HG02571 (cell line): Measurements from ENCODE around the gene ZNF547.

ENCODE experiments used
- ATAC-seq: cut with Tn5 transposase; IDR thresholded peaks from one replicate; pipeline ENCODE4 v1.9.1; 2021; ENCODE audit warnings: mild to moderate bottlenecking, moderate library complexity; ENCODE audit not compliant: unreplicated experiment

ZNF547 gene

DNA sequence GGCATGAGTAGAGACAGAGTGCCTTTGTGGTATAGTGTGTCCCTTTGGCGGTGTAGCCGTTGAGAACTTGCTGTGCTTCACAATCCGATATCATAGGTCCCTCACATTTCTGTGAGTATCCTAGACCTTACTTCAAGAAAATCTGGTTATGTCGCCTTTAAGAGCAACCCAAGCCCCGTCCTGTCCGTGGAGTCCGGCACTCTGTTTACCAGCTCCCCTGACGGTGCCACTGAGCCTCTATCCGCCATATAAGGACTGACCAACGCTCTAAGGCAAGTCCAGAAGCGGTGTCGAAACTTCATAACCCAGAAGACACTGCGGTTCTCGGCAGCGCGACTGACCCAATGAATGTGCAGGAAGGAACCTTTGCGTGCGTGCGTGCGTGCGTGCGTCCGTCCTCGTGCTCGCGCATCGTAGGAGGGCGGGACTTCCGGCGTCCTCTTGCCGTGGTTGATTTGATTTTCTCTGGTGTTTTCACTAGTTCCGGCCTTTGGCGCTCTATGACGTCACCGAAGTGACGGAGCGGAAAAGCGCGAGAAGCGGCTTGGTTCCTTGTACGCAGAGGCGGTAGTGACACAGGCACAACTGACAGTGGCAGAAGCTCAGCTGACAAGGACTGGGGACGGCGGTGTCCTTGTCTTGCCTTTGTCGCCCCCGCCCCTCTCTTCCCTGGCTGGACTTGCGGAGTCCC, at the start of gene ZNF547, which contains the start of gene TRAPPC2B:
ZNF547 (plus strand) TSS at position 555 of the 691 bp plus-strand sequence. CDS start 5,005 bp downstream, outside the sequence.
TRAPPC2B (plus strand) TSS at position 555 of the 691 bp plus-strand sequence. CDS start 1,283 bp downstream, outside the sequence.
- peak; percentile 96 for ATAC-seq

DNA sequence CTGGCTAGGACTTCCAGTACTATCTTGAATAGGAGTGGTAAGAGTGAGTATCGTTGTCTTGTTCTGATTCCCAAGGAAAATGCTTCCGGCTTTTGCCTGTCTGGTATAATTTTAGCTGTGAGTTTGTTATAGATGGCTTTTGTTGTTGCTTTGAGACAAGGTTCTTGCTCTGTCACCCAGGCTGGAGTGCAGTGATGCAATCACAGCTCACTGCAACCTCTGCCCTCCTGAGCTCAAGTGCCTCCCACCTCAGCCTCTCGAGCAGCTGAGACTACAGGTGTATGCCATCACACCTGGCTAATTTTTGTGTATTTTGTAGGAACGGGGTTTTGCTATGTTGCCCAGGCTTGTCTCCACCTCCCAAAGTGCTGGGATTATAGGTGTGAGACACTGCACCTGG, 49.2 kb upstream of the ZNF547 start:
- no peak for ATAC-seq

DNA sequence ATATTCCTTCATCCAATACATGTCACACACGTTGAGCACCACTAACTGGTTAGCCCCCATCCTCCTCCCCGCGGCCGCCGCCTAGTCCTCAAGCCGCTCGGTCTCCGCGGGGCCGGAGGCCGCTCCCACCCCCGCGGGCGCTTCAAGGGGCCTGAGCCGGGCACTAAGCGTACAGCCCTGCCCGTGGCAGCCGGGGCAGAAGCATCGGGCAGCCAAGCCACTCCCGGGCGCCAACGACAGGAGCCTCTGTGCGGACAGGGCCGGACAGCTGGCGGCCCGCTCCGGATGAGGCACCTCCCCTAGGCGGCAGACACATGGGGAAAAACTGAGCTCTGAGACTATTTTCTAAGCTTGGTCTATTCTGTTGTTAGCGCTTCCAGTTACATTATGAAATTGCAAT, 45.8 kb upstream of the ZNF547 start:
- no peak for ATAC-seq

DNA sequence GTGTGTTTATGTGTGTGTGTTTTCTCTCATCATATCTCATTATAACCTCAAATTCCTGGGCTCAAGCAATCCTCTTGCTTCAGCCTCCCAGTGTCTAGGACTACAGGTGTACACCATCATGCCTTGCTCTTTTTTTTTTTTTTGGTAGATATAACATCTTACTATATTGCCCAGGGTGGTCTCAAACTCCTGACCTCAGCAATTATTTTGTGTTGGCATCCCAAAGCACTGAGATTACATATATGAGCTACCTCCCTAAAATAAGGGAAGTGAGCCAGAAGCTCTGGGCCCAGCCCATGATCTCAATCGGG, 43.5 kb upstream of the ZNF547 start:
- ATAC-seq: no peak

DNA sequence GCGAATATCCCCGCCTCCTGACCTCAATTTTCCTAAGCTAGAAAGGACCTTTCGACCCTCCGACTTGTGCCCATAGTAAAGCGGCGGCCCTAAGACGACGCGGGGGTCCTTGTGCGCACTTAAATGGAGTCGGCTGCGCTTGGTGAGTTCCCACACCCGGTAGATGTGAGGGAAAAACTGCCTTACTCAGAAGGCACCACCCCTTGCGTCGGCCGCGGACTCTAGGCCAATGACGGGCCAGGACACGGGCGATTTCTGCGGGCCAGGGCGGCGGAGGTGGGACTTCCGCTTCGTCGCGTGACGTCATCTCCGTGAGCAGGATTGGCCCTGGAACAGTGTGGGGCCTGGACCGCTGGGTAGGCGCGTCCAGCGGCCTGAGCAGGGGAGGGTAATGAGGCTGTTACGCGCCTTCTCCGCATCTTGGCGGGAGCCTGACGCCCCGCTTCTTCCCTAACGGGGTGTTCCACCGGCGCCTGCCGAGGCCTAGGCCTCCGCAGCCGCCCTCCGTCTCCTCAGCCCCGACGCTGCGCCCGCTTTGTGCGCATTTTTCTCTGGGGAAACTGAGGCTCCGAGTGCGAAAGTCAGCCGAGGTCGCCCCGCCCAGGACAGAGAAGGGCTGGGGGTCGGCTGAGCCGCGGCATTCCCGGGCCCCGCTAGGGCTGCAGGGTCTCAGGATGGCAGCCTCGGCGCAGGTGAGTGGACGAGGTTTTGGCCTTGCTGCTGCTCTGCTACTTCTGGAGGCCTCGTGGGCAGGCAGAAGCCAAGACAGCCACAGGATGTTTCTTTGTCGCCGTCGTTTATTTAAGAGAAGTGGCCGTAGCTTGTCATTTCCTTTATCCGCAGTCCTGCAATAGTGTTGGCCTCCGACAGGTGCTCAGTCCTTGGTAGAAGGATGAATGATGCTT, 42.9 kb upstream of the ZNF547 start, which contains the start of gene ZNF543:
ZNF543 (plus strand) TSS at position 293 of the 905 bp plus-strand sequence; CDS start at position 675, 382 bp downstream.
- peak; percentile 95 for ATAC-seq

DNA sequence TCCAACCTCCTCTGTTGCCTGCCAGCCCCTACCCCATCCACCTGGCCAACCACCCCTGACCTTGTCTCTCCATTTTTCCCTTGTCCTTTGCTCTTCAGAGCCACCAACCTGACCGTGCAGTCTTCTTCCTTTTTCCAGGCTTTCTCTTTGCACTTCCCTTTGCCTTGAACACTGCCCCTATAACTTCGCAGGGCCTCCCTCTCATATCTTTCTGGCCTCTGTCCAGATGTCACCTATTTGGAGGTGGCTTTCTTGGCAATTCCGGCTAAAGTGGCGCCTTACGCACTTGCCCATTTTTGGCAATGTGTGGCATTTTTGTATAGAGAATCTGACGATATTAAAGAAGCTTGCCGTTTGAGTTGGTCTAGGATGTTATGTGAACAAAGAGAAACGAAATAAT, 42.2 kb upstream of the ZNF547 start:
- ATAC-seq: peak; percentile 2

DNA sequence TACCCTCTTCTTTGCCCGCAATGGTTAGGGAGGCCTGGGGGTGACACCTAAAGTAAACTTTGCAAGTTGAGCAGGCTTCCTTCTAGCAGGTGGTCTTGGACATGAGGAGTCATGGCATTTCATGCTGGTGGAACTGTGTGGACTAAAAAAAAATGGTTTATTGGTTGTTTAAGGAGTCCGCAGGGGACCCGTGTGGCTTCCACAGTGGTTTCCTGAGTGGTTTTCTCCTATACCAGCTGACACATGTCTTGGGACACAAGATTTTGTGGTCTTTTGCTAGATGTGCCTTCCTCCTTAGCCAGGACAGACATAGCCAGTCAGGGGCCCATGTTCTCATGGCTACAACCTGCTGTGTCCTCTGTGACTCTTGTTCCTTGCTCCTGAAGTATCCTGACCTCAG, 41.6 kb upstream of the ZNF547 start:
- ATAC-seq: no peak

DNA sequence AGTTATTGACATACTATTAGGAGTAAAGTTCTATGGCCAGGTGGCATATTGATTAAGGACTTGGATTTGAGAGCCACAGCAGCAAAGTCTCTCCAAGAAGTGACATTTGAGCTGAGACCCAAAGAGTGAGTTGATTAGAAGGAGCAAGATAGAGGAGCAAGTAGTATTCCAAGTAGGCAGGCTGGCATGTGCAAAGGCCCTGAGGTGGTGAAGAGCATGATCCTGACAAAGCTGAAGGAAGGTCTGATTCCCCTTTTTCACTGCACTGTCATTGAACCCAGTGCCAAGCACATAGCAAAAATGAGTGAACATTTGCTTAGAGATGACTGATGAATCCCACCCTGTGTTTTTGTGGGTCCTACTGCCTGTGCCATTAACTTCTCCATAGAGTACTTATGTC, 38.4 kb upstream of the ZNF547 start:
- ATAC-seq: no peak

DNA sequence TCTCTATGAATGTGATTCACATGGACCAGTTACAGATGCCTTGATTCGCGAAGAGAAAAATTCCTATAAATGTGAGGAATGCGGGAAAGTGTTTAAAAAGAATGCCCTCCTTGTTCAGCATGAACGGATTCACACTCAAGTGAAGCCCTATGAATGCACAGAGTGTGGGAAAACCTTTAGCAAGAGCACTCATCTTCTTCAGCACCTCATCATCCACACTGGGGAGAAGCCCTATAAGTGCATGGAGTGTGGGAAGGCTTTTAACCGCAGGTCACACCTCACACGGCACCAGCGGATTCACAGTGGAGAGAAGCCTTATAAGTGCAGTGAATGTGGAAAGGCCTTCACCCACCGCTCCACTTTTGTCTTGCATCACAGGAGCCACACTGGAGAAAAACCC, 35.4 kb upstream of the ZNF547 start:
- no peak for ATAC-seq

DNA sequence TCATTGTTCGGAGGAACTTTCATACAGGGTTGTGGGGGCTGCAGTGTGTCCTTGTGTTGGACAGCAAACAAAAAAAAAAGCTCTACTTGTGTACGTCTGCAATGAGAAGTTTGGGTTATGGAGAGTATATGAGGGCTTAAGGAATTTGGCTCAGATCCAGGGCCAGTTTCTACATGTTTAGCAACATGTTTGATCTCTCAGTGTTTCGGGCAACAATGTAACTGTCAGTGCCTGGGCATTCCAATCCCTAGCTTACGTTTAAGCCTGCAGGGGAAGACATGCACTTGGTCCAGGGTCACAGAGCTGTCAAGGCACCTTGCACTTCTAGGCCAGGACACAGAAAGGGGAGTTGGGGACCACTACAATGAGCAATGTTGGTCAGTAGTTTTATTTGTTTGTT, 29.2 kb upstream of the ZNF547 start:
- ATAC-seq: no peak

DNA sequence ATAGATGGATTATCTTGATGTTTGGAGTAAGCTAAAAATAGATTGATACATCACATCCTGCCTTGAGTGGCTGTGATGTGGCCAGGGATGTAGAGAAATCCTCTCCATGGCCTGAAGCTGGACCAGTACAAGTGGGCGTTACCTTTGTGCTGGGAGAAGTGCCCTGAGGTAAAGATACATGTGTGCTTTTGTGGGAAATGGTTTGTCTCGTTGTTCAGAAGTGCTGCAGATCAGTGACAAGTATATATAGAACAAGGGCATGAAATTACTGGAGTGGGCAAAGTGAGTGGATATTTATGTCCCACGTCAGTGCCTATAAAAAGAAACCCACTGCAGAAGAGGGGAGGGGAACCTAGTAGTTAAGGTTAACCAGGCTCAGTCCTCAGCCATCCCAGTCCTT, 24.5 kb upstream of the ZNF547 start:
- ATAC-seq: no peak

DNA sequence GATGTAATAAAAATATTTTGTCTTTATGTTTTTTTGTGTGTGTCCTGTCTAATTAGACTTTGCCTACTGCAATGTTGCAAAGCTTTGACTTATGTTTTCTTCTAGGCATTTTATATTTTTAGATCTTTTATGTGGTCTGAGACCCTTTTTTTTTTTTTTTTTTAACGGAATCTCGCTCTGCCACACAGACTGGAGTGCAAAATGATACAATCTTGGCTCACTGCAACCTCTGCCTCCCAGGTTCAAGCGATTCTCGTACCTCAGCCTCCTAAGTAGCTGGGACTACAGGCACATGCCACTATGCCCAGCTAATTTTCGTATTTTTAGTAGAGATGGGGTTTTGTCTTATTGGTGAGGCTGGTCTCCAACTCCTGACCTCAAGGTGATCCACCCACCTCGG, 20.8 kb upstream of the ZNF547 start:
- no peak for ATAC-seq

DNA sequence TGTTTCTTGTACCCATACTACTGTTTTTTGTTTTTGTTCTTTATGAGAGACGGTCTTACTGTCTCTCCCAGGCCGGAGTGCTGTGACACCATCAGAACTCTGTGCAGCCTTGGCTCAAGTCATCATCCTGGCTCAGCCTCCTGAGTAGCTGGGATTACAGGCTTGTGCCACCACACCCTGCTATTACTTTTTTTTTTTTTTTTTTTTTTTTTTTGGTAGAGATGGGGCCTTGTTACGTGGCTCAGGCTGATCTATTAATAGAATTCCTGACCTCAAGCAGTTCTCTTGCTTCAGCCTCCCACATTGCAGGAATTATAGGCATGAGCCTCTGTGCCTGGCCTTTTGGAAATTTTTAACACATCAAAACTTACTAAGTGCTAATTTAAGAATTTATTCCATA, 15.2 kb upstream of the ZNF547 start:
- ATAC-seq: no peak

DNA sequence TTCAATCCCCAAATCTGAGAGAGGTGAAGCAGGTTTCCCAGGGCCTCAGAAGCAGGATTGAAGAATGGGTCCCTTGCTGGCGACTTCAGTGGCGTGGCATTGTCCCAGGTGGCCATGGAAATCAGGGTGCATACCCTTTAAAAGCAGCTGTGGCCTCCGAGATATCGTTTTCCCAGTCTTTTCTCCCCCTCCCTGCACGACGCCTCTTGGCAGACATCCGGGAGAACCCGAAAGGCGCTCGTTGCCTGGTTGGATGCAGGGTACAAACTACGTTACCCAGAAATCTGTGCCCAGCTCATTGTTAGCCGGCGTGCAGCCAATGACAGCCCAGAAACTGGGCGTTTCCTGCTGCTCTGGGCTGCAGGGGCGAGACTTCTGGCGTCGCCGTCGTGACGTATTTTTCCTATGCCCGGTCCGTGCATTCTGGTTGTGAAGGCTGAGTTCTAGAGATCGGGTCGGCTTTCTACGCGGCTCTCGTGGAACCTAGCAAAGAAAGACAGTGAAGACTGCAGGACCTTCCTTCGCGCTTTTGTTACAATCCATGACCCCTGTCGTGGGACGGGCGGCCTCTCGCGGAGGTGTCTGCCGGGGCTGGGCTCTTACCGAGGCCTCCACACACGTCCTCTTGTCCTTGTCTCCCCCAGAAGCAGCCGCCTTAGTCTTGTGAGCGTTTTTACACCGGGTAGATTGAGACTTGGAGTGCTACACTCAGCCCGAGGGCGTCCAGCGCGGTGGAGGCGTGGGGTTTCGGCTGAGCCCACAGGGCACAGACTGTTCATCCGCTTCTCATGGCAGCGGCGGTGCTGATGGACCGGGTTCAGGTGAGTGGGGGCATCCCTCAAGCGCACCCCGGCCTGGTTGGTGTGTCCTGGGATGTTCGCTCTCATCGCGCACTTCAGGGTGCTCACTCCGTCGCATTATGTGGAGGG, 12.2 kb upstream of the ZNF547 start, which contains the start of gene ZNF304:
ZNF304 (plus strand) TSS at position 395 of the 929 bp plus-strand sequence; CDS start at position 789, 394 bp downstream.
- peak; percentile 91 for ATAC-seq

DNA sequence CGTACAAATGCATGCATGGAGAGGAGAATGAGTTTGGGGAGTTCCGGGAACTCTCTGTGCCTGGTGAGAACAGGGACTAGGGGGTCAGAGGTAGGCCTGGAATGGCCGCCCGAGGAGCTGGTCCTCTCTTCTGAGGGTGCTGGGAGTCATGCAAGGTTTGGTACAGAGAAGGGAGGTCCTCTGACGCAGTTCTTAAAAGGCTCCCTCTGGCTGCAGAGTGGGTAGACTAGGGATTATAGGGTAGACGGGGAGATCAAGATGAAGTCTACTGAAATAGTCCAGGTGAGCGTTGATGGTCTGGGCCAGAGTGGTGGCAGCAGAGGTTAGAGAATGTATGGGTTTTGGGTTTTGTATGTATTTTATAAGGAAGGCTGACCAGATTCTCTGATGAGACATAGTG, 11.5 kb upstream of the ZNF547 start:
- no peak for ATAC-seq

DNA sequence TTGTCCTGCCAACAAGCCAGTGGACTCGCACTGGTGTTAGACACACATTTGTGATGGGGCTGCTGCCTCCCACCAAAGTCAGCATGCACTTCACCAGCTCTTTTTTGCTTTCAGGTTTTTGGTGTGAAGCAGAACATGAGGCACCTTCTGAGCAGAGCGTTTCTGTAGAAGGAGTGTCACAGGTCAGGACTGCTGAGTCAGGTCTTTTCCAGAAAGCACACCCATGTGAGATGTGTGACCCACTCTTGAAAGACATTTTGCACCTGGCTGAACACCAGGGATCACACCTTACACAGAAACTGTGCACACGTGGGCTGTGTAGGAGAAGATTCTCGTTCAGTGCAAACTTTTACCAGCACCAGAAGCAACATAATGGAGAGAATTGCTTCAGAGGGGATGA, 7.4 kb upstream of the ZNF547 start:
- no peak for ATAC-seq

DNA sequence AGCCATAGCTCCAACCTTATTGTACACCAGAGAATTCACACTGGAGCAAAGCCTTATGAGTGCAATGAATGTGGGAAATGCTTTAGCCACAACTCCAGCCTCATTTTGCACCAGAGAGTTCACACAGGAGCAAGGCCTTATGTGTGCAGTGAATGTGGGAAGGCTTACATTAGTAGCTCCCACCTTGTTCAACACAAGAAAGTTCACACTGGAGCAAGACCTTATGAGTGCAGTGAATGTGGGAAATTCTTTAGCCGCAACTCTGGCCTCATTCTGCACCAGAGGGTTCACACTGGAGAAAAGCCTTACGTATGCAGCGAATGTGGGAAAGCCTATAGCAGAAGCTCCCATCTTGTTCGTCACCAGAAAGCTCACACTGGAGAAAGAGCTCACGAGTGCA, 5.9 kb upstream of the ZNF547 start:
- no peak for ATAC-seq

DNA sequence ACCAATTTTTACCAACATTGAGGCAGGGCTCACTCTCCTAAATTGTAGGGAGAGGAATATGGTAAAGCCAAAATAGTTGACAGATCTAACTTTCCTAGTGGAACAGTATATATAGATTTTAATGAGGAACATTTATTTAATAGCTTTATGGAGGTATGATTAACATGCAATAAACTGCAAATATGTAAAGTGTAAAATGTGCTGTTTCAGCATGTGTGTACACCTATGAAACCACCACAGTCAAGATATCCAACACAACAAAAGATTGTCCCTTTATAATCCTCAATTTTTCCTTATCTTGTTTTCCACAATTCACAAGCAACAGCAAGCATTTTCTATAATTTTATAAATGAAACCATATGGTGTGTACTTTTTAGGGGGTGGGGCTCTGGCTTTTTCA, 4.1 kb upstream of the ZNF547 start:
- ATAC-seq: no peak

DNA sequence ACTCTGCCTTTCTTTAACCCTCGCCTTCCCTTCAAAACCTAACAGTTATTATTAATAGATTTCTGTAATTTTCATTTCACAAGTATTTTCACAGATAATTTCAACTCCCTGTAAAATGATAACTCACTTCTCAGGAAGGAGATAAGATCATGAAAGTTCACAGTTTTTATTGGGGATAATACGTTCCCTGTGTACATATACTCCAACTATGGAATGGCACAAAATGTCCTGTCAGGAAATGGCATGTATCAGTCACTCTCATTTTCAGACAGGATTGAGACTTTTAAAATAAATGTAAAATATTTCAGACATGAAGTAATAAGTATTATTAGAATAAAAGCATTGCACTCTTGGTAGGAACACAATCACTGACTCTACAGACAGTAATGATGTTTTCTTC, 932 bp upstream of the ZNF547 start:
- ATAC-seq: no peak

DNA sequence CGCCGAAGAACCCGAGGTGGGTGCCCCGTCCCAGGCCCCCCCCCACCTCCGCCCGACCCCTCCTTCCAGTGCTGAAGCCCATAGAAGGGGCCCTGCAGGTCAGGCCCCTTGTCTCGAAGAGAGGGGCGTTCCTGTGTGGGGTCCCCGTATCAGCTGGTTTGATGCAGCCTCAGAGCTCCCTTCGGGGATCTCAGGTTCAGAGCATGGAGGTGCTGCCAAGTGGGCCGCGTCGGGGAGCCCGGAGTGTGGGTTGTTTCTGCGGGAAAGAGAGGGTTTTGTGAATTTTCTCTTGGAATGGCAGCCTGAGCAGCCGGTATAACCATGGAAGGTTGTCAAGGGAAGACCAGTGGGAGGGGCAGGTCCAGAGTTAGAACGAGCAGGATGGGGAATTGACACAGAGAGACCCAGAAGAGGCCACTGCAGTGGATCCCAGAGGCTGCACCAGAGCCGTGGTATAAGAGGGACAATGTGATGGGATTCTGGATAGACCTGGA, 384 bp downstream of the ZNF547 start:
- ATAC-seq: peak; percentile 2

DNA sequence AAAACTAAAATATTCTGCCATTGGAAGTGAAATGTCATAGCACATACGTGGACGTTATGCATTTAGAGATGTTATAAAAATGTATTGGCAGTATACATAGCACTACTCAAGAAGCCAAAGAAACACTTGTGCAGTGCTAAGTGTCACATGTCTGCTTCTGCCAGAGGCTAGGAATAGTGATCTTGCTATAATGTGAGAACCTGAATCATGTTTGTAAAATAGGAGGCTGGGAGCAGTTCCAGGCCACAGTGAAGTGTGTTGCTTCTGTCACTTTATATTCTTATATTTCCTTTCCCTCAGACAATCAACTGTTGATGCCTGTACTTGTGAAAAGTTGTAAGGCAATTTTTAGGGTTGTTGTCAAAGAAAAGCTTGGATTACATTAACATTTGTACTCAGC, 3.4 kb downstream of the ZNF547 start:
- no peak for ATAC-seq
